SHP77 (cell line): ENCODE results near the gene ATP6V0A1.
"Not testable (repeated sequence)": the region's sequence is repeated elsewhere in the genome, so short reads cannot be mapped to it uniquely, and the experiment has no call there.

Experiments used
- DNase-seq, 2 experiments: peaks; one replicate each; lab custom pipeline; 2025; lab: John Stamatoyannopoulos, UW

ATP6V0A1 gene

DNA sequence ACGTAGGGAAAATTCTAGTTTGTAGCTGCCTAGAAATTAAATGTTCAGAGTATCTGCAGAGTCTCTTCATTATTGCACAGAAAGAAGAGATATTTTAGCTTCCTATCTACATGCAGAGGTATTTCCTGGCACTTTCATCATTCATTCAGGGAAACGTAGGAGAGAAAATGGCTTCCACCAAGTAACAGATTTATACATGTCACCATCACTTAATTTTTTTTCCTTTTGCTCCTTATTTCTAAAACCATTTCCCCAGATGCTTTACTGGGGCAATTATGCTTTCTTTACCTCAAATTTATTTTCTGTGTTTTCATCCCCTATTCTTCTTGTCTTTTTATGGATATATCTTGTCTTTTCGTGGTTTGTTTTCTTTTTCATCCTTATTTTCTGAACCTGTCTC is 18.5 kb downstream of the ATP6V0A1 start:
- DNase-seq = no peak

DNA sequence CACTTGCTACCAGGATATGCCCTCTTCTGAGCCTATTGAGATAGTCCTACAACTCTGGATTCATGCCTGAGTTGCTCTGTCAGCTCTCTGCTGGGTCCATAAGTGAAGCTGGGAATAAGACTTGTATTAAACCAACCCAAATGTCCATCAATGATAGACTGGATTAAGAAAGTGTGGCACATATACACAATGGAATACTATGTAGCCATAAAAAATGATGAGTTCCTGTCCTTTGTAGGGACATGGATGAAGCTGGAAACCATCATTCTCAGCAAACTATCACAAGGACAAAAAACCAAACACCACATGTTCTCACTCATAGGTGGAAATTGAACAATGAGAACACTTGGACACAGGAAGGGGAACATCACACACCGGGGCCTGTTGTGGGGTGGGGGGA is 19.1 kb downstream of the ATP6V0A1 start:
- not testable (repeated sequence) for DNase-seq

DNA sequence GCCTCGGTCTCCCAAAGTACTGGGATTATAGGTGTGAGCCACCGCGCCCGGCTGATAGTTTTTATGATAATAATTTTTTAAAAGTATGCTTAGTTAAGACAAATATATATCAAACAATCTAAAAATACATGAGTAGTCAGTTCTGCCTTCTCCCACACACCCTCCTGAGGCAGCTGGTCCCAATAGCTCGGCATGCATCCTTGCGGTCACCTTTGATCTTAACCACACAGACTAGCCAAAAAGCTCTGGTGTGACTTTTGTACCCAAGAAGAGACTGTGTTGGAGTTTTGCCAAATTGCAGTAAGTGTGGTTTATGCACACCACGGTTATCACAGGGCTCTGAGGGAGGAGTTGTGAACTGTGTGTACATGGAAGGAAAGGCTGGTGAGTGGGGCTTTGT is 25.6 kb downstream of the ATP6V0A1 start:
- no peak for DNase-seq

DNA sequence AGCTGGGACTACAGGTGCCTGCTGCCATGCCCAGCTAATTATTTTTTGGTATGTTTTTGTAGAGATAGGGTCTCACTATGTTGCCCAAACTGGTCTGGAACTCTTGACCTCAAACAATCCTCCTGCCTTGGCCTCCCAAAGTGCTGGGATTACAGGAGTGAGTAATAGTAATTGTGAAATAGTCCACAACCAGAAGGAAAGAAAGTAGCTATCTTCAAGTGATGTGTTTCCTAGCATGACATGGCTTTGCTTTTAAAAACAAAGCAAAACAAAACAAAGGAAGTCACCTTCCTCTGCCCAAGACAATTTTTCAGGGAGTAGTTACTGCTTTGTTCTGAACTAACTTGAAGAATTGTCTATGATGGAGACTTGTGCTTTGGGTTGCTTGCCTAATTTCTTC is 27.0 kb downstream of the ATP6V0A1 start:
- no peak for DNase-seq

DNA sequence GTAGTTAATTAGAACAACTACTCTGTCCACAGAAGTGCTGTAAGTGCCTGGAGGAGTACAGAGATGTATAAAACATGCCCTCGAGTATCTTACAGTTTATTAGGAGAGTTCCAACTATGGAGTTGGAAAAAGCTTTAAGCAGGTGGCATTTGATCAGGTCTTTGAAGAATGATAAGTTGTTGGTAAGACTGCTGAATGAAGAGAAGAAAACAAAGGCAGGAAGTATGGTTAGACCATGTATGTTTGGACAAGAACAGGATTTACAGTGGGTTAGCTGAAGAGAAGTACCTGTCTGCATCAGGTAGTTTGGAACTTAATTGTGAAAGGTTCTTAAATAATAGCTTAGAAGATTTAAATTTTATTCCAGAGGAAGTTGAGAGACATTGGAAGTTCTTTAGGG is 29.4 kb downstream of the ATP6V0A1 start:
- no peak for DNase-seq

DNA sequence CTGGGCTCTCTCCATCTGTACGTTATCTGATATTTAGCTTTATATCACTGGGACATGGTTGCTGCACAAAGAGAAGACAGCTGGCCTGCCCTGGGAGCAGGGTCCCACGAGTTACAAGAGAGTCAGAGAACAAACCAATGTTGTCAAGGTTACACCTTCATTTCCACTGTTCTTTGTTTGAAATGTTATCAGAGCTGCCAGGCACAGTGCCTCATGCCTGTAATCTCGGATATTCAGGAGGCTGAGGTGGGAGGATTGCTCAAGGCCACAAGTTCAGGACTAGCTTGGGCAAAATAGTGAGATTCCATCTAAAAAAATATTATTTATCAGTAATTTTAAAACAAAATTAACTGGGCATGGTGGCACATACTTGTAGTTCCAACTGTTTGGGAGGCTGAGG is 34.6 kb downstream of the ATP6V0A1 start:
- DNase-seq = no peak

DNA sequence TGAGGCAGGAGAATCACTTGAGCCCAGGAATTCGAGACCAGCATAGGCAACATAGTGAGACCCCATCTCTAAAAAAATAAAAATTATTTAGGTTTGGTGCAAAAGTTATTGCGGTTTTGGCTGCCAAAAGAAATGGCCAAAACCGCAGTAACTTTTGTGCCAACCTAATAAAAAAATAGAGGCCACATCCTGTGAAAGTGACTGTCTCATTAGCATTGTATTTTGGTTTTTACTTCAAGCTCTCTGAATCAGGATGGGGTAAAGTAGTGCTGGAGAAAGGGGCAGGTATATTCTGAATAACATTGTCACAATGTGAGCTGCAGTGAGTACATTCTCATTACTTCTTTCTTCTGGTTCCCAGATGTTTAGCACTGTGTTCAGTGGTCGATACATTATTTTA is 36.0 kb downstream of the ATP6V0A1 start:
- no peak for DNase-seq

DNA sequence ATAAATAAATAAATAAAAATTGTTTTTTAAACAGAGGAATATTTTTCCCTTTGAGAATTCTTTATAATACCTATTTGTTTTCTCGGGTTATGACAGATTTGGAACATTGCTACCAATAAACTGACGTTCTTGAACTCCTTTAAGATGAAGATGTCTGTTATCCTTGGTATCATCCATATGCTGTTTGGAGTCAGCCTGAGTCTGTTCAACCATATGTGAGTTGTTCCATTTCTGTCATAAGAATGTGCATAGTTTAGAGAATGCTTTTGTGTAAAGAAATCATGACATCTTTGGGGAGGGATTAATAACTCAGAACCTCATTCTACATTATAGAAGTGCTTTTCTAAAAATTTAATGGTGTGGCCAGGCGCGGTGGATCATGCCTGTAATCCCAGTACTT is 40.1 kb downstream of the ATP6V0A1 start:
- no peak for DNase-seq

DNA sequence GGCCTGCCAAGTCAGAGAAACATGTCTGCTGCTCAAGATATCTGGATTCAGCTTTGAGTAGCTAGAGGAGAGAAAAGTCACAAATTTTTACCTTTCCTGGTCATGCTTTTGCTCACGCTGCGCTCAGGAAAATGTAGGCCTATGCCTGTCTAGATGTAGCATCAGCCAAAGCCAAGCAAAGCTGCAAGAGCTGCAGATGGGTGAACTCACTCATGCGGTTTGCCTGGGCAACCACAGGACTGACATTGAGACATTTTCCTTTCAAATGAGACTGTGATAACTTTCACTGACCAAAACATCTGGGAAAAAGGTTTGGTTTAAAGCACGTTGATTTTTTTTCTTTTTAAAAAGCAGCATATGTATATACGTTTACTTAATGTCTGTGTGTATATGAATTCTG is 43.4 kb downstream of the ATP6V0A1 start:
- DNase-seq = no peak

DNA sequence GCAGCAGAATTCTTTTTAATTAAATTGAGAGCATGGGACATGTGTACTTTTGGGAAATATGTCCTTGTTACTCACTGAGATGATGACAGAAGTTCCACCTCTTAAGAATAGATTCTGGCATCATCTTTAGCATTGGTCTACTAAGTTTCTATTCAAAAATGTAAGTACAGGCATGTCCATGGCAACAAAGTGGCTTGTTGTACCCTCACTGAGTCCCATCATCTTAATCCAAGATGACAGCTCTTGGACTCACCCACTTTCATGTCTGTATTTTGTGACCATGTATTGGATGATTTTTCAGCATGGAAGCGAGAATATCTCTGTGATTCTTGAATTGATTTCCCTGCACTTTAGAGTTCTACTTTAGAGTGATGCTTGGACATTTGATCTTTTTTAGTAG is 44.2 kb downstream of the ATP6V0A1 start:
- DNase-seq = no peak

DNA sequence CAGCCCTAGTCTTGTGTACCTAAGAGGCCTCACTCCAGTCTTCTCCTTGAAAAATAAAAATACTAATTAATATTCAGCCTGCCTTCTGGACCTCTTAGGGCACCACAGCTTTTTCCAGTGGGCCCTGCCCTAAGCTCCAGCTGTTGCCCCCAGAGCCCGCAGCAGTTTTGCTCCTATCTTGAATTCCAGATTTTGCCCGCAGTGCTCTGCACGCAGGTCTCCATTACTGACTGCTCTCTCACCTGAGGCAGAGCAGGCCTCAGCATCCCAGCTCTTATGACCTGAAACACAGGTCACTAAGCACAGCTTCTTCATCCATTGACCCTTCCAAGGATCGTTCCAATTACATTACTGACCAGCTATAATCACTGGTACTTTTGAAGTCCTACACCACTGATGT is 49.0 kb downstream of the ATP6V0A1 start:
- no peak for DNase-seq

DNA sequence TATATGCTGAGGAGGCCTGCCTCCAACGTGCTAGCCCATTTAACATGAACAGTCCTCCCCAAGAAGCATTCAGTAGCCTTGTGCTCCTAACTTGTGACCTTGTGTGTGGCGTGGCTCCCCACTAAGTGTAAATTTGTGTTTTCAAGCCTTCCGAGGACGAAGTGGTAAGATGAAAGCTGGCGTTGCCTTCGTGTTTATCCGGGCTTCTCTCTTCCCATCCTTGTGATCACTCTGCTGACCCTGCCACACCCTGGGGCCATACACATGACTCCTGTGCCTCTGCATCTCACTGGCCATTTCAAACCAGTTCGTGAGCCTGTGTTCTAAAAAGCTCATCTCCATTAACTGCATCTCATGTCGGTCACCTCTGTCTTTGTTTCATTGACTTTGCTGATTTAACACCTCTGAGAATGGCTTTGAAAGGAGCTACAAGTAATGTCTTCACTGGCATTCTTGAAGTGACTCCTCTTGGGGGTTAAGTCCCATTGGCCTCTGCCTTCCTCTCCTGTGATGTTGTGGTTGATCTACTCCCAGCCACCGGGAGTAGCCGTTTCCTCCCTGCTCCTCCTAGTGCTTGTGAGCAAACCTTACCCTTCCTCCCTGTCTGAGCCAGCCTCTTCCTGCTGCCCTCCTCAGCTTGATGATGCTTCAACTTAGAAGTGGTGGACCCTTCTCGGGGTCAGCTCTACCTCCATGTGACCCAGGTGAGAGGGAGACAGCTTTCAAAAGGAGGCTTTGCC is 49.9 kb downstream of the ATP6V0A1 start:
- DNase-seq = no peak

DNA sequence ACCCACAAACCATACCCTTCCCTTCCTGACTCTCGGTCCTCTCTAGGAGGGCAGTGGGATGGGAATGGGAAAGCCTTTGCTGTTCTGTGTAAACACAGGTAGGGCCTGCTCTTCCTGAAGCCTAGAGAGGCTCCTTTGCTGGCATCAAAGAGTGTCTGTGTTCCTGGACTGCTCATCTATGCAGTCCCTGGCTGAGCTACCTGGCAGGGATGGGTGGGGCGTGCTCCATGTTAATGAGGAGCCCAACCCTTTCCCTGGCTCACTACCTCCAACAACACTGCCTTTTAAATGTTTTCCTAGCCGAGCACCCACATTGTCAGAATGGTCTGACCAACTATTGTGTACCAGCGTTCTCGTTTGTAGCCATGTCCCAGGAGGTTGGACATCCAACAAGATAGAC is 50.7 kb downstream of the ATP6V0A1 start:
- DNase-seq = no peak

DNA sequence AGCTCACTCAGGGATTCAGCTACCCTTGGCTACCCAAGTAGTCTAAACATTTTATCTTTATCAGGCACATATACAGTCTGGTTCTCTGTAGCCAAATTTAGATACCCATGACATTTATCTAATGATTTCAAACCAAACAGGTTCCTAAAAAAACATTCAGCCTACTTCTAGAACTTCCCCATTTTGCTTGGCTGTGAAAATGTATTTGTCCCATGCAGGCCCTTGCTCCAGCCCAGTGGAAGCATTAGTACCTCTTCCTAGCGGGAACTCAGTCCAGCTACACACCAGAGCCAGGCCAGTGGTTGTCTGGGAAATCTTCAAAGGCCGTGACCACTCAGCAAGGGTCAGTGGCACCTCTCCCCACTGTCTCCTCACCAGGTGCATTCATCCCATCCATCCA is 51.2 kb downstream of the ATP6V0A1 start:
- DNase-seq = no peak

DNA sequence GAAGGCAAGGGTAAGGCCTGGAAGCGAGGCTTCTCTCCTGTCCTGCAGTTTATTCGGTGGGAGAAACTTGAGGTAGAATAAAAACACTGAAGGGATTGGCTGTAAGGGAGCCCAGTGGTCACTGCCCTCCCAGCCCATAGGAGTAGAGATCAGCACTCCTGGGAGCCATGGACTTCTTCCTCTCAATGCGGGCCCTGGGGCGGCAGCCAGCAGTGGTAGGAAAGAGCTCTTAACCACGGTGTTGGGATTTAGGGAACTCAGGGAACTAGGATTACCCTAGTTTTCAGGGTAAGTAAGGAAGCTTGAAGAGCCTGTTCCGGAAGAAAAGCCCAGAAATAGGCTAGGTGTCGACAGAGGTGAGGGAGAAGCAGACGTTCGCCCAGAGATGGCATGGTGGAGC is 53.6 kb downstream of the ATP6V0A1 start:
- no peak for DNase-seq

DNA sequence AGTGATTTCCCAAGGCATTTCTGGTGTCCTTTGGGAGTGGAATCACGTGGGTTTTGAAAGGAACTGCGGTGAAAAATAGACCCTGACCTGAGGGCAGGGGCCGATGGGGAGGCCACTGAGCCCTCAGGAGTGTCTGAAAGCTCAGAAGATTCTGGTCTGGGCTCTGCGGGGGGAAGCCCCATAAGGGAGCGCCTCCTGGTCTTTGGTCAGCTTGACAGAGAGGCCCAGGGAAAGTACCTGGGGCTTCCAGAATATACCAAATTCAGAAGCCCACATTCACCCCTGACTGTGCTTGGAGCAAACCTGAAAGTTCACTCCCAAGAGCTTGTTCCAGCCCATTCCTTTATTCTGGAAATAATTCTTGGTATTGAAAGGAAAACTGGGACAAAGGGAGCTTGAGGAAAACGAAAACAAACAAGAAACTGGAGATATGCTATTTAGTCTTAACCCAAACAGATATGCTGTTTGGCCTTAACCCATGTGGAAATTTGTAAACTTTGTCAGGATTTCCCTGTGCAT is 54.1 kb downstream of the ATP6V0A1 start:
- DNase-seq = no peak

DNA sequence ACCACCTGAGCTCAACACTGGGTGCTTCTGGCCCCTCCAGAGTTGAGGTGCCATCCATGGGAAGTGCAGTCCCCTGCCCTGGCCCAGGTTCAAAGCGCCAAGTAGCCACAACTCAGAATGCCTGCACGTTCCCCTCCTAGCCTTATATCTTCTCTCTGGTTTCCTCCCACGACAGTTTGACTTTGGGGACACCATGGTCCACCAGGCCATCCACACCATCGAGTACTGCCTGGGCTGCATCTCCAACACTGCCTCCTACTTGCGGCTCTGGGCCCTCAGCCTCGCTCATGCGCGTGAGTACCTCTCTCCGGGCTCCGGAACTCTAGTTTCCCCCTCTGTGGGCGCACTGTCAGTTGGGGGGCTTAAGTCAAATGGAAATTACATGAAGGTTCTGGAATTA is 55.0 kb downstream of the ATP6V0A1 start:
- DNase-seq = no peak

DNA sequence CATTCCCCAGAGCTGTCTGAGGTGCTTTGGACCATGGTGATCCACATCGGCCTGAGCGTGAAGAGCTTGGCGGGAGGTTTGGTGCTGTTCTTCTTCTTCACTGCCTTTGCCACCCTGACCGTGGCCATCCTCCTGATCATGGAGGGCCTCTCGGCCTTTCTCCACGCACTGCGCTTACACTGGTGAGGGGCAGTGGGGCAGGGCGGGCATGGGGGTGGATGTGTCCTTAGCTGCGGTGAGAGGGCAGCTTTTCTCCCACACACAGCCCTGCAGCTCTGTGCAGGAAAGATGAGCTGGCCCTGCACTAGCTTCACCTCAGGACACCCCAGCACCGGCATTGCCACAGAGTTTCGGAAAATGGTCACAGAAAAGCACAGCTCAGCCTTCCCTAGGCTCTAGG is 55.6 kb downstream of the ATP6V0A1 start:
- DNase-seq = no peak

DNA sequence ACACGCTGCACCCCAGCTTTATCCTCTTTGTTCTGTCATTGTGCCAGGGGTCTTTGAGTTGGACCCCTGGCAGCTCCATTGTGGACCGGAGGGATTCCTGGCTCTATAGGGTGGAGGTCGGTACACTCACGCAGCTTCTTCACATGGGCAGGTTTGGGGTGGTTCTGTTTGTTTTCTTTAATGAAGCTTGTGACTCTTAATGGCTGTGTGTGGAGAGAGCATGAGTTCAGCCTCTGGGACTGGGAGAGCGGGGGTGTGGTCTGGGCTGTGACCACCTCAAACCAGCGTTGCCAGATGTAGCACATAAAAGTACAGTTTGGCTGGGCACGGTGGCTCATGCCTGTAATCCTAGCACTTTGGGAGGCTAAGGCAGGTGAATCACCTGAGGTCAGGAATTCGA is 56.2 kb downstream of the ATP6V0A1 start:
- no peak for DNase-seq

DNA sequence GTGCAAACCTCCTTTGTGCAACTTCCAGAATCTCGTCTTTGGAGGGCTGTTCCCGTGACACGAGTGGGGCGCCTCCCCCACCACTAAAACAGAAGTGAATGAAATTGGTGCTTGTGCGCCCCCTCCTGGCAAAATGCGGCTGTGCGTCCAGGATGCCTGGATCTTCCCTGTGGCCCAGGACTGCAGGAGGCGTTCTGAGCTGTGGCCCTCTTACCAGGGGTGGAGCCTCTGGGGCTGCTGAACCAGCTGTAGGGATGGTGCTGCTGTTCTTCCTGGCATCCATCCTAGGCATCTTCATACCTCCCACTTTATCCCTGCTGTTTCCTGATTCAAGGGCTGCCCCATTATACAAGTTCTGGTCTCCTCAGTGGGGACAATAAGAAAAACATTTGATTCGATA is 58.8 kb downstream of the ATP6V0A1 start:
- DNase-seq = peak; percentile 14 to 58

DNA sequence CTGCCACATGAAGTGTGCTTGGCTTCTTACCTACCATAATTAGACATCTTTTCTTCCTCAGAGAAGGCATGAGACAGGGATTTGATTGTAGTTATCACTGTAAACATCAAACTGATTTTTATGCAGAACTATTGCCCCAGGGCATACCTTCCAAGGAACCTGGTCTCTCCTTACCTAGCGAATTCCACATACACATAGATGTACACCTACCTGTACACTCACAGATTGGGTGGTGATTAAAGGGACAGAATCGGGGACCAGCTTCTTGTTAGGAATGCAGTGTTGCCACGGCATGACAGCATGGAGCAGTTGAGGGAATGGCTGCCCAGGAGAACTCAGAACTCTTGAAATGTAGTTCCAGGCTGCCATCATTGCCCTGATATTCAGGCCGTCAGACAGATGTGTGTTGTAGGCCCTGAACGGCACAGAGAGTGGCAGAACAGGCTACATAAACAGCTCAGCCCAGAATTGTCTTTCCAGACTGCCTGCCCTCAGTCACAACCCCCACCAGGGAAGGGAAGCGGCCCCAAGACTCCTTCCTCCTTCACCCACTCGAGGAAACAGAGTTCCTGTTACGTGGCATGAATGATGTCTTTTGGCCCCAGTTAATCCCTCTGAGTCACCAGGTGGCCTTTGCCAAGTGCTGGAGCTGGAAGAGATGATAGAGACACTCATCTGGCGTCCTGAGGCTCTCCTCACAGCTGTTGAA is 59.5 kb downstream of the ATP6V0A1 start:
- no peak for DNase-seq

DNA sequence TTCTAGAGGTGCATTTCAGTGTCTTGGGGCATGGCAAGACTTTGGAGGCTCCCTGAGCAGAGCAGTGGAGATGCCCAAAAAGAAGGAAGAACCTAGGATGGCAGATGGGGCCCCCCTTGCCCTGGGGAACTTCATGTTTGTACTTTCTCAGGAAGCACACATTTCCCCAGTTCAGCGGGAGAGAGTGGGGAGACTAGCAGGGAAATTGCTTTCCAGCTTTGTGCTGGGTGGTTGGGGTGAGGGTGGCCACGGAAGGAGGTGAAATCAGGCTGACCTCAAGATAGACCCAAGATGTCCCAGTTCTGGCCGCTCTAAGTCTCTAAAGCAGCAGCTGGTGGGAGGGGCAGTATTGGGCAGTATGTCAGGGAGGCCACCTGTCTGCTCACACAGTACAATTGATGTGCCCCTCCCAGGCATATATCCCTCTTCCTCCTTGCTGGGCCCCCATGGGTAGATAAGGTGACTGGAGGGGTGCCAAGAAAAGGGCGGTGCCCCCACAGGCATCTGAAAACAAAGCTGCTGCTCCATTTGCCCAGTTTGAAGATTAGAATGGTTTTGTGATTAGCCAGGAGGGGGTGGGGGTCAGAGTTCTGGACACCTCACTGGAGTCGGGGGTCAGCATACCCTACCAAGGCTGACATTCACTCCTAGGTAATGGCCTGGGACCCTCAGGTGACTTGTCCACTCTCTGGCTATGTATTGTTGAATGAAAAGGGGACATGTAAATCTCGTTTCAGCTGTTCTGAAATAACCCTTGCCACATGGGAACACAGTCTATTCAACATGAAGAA is 60.3 kb downstream of the ATP6V0A1 start:
- DNase-seq = no peak
